Measurements from ENCODE around the gene EDEM3.
A peak's percentile ranks its signal among the peaks of the same experiment; 100 is the strongest.

The EDEM3 gene

GRCh38 chr1:184669391-184669790 lies 85.3 kb downstream of the EDEM3 start:
- Histone ChIP-seq H3K9ac (ENCODE audit: low read length) (peak overlapping the region; percentile 69), H3K4me3 (ENCODE audit: low read depth, low read length) (peak overlapping the region; percentile 34), H3K9me3 (ENCODE audit: control insufficient read depth, insufficient read depth, low read depth, low read length) (no peaks in the 10 kb centered on the region), H3K27me3 (ENCODE audit: control insufficient read depth, insufficient read depth, low read length) (peaks cover 6% of the 10 kb centered on the region), H3K36me3 (ENCODE audit: control insufficient read depth, insufficient read depth, low read length) (no peaks in the 10 kb centered on the region), H3K27ac (ENCODE audit: low read depth, low read length) (peak overlapping the region; percentile 60; the same call in 1 of the 2 replicates), H3K4me1 (ENCODE audit: control insufficient read depth, insufficient read depth, low read length) (peaks cover 68% of the 10 kb centered on the region)

GRCh38 chr1:184665360-184665759 lies 89.3 kb downstream of the EDEM3 start:
- Histone ChIP-seq H3K27me3 (ENCODE audit: control insufficient read depth, insufficient read depth, low read length) (peaks cover 10% of the 10 kb centered on the region), H3K4me3 (ENCODE audit: low read depth, low read length) (no peak overlapping the region), H3K4me1 (ENCODE audit: control insufficient read depth, insufficient read depth, low read length) (peaks cover 40% of the 10 kb centered on the region)

GRCh38 chr1:184664661-184665060 lies 90.0 kb downstream of the EDEM3 start:
- Histone ChIP-seq H3K27ac (ENCODE audit: low read depth, low read length) (no peak overlapping the region), H3K4me3 (ENCODE audit: low read depth, low read length) (peak overlapping the region; percentile 56), H3K4me1 (ENCODE audit: control insufficient read depth, insufficient read depth, low read length) (peaks cover 34% of the 10 kb centered on the region), H3K36me3 (ENCODE audit: control insufficient read depth, insufficient read depth, low read length) (no peaks in the 10 kb centered on the region), H3K9ac (ENCODE audit: low read length) (no peak overlapping the region), H3K9me3 (ENCODE audit: control insufficient read depth, insufficient read depth, low read depth, low read length) (no peaks in the 10 kb centered on the region), H3K27me3 (ENCODE audit: control insufficient read depth, insufficient read depth, low read length) (peaks cover 10% of the 10 kb centered on the region)

More at GRCh38 chr1:184665360-184665759, 89.3 kb downstream of the EDEM3 start:
- Histone ChIP-seq H3K27ac (ENCODE audit: low read depth, low read length) (no peak overlapping the region), H3K9ac (ENCODE audit: low read length) (no peak overlapping the region), H3K9me3 (ENCODE audit: control insufficient read depth, insufficient read depth, low read depth, low read length) (no peaks in the 10 kb centered on the region), H3K36me3 (ENCODE audit: control insufficient read depth, insufficient read depth, low read length) (no peaks in the 10 kb centered on the region)

- H3K36me3 ChIP-seq (ENCODE audit: control insufficient read depth, insufficient read depth, low read length) = no peaks in the 10 kb centered on the region
- peaks cover 29% of the 10 kb centered on the region; the same call in 1 of the 2 replicates for H3K4me1 ChIP-seq (ENCODE audit: control insufficient read depth, insufficient read depth, low read length)
- no peak overlapping the region for H3K27ac ChIP-seq (ENCODE audit: low read depth, low read length)
- H3K4me3 ChIP-seq (ENCODE audit: low read depth, low read length) = peak overlapping the region; percentile 56
- H3K9me3 ChIP-seq (ENCODE audit: control insufficient read depth, insufficient read depth, low read depth, low read length) = no peaks in the 10 kb centered on the region
- H3K27me3 ChIP-seq (ENCODE audit: control insufficient read depth, insufficient read depth, low read length) = peaks cover 10% of the 10 kb centered on the region
- H3K9ac ChIP-seq (ENCODE audit: low read length) = peak overlapping the region; percentile 49
Observed at GRCh38 chr1:184664042-184664660, 90.5 kb downstream of the EDEM3 start.

- Histone ChIP-seq H3K9ac (ENCODE audit: low read length) (no peak overlapping the region), H3K4me1 (ENCODE audit: control insufficient read depth, insufficient read depth, low read length) (peaks cover 20% of the 10 kb centered on the region; the same call in 1 of the 2 replicates), H3K4me3 (ENCODE audit: low read depth, low read length) (no peak overlapping the region), H3K36me3 (ENCODE audit: control insufficient read depth, insufficient read depth, low read length) (no peaks in the 10 kb centered on the region), H3K27me3 (ENCODE audit: control insufficient read depth, insufficient read depth, low read length) (peaks cover 10% of the 10 kb centered on the region), H3K27ac (ENCODE audit: low read depth, low read length) (no peak overlapping the region), H3K9me3 (ENCODE audit: control insufficient read depth, insufficient read depth, low read depth, low read length) (no peaks in the 10 kb centered on the region)
Observed at GRCh38 chr1:184661801-184662200, 92.9 kb downstream of the EDEM3 start.

- no peaks in the 10 kb centered on the region for H3K36me3 ChIP-seq (ENCODE audit: control insufficient read depth, insufficient read depth, low read length)
- H3K4me3 ChIP-seq (ENCODE audit: low read depth, low read length) = no peak overlapping the region
Observed at GRCh38 chr1:184660462-184661191, 94.0 kb downstream of the EDEM3 start.

GRCh38 chr1:184658055-184658454 lies 96.6 kb downstream of the EDEM3 start:
- no peaks in the 10 kb centered on the region for H3K27me3 ChIP-seq (ENCODE audit: control insufficient read depth, insufficient read depth, low read length)
- no peaks in the 10 kb centered on the region for H3K9me3 ChIP-seq (ENCODE audit: control insufficient read depth, insufficient read depth, low read depth, low read length)
- no peak overlapping the region for H3K27ac ChIP-seq (ENCODE audit: low read depth, low read length)
- peaks cover 3% of the 10 kb centered on the region; the same call in 1 of the 2 replicates for H3K4me1 ChIP-seq (ENCODE audit: control insufficient read depth, insufficient read depth, low read length)
- no peak overlapping the region for H3K4me3 ChIP-seq (ENCODE audit: low read depth, low read length)
- no peaks in the 10 kb centered on the region for H3K36me3 ChIP-seq (ENCODE audit: control insufficient read depth, insufficient read depth, low read length)
- no peak overlapping the region for H3K9ac ChIP-seq (ENCODE audit: low read length)

More at GRCh38 chr1:184660462-184661191, 94.0 kb downstream of the EDEM3 start:
- H3K27ac ChIP-seq (ENCODE audit: low read depth, low read length) = no peak overlapping the region
- no peak overlapping the region for H3K9ac ChIP-seq (ENCODE audit: low read length)
- H3K4me1 ChIP-seq (ENCODE audit: control insufficient read depth, insufficient read depth, low read length) = peaks cover 16% of the 10 kb centered on the region; the same call in 1 of the 2 replicates
- H3K27me3 ChIP-seq (ENCODE audit: control insufficient read depth, insufficient read depth, low read length) = peaks cover 10% of the 10 kb centered on the region
- H3K9me3 ChIP-seq (ENCODE audit: control insufficient read depth, insufficient read depth, low read depth, low read length) = no peaks in the 10 kb centered on the region

- Histone ChIP-seq H3K9me3 (ENCODE audit: control insufficient read depth, insufficient read depth, low read depth, low read length) (peaks cover 3% of the 10 kb centered on the region; the same call in 1 of the 2 replicates), H3K4me3 (ENCODE audit: low read depth, low read length) (no peak overlapping the region), H3K36me3 (ENCODE audit: control insufficient read depth, insufficient read depth, low read length) (no peaks in the 10 kb centered on the region), H3K27me3 (ENCODE audit: control insufficient read depth, insufficient read depth, low read length) (no peaks in the 10 kb centered on the region), H3K9ac (ENCODE audit: low read length) (no peak overlapping the region), H3K27ac (ENCODE audit: low read depth, low read length) (no peak overlapping the region), H3K4me1 (ENCODE audit: control insufficient read depth, insufficient read depth, low read length) (no peaks in the 10 kb centered on the region; the same call in 1 of the 2 replicates)
Observed at GRCh38 chr1:184656221-184656620, 98.4 kb downstream of the EDEM3 start.

GRCh38 chr1:184655185-184655584 lies 99.5 kb downstream of the EDEM3 start:
- no peak overlapping the region for H3K27ac ChIP-seq (ENCODE audit: low read depth, low read length)
- peaks cover 3% of the 10 kb centered on the region; the same call in 1 of the 2 replicates for H3K9me3 ChIP-seq (ENCODE audit: control insufficient read depth, insufficient read depth, low read depth, low read length)
- no peak overlapping the region for H3K4me3 ChIP-seq (ENCODE audit: low read depth, low read length)
- no peak overlapping the region for H3K9ac ChIP-seq (ENCODE audit: low read length)
- no peaks in the 10 kb centered on the region for H3K27me3 ChIP-seq (ENCODE audit: control insufficient read depth, insufficient read depth, low read length)
- no peaks in the 10 kb centered on the region for H3K36me3 ChIP-seq (ENCODE audit: control insufficient read depth, insufficient read depth, low read length)
- H3K4me1 ChIP-seq (ENCODE audit: control insufficient read depth, insufficient read depth, low read length) = no peaks in the 10 kb centered on the region

GRCh38 chr1:184650177-184650866 lies 104.3 kb downstream of the EDEM3 start:
- peaks cover 7% of the 10 kb centered on the region for H3K9me3 ChIP-seq (ENCODE audit: control insufficient read depth, insufficient read depth, low read depth, low read length)
- no peaks in the 10 kb centered on the region for H3K36me3 ChIP-seq (ENCODE audit: control insufficient read depth, insufficient read depth, low read length)
- H3K4me1 ChIP-seq (ENCODE audit: control insufficient read depth, insufficient read depth, low read length) = no peaks in the 10 kb centered on the region
- no peaks in the 10 kb centered on the region for H3K27me3 ChIP-seq (ENCODE audit: control insufficient read depth, insufficient read depth, low read length)
- H3K9ac ChIP-seq (ENCODE audit: low read length) = no peak overlapping the region
- no peak overlapping the region for H3K27ac ChIP-seq (ENCODE audit: low read depth, low read length)
- H3K4me3 ChIP-seq (ENCODE audit: low read depth, low read length) = no peak overlapping the region

GRCh38 chr1:184649451-184649888 lies 105.2 kb downstream of the EDEM3 start:
- no peaks in the 10 kb centered on the region for H3K27me3 ChIP-seq (ENCODE audit: control insufficient read depth, insufficient read depth, low read length)
- H3K36me3 ChIP-seq (ENCODE audit: control insufficient read depth, insufficient read depth, low read length) = no peaks in the 10 kb centered on the region
- no peaks in the 10 kb centered on the region for H3K4me1 ChIP-seq (ENCODE audit: control insufficient read depth, insufficient read depth, low read length)
- H3K9ac ChIP-seq (ENCODE audit: low read length) = no peak overlapping the region
- no peak overlapping the region for H3K27ac ChIP-seq (ENCODE audit: low read depth, low read length)
- peaks cover 7% of the 10 kb centered on the region for H3K9me3 ChIP-seq (ENCODE audit: control insufficient read depth, insufficient read depth, low read depth, low read length)
- H3K4me3 ChIP-seq (ENCODE audit: low read depth, low read length) = no peak overlapping the region

Data from HUES6 (cell line).